Naive B cell (primary cell): ENCODE measurements around the gene NXN. TPM values are rescaled to one million over a fixed set of nuclear protein-coding genes. Genes with fewer than 3 reads are reported as not detected.
A peak's percentile ranks its signal among the peaks of the same experiment; 100 is the strongest.
"Not testable (repeated sequence)": the region's sequence is repeated elsewhere in the genome, so short reads cannot be mapped to it uniquely, and the experiment has no call there.

Experiments used
- ATAC-seq, 2 donors: fragments of 150-1000 bp; cut with Tn5 transposase; 2 replicates each; pipeline ENCODE4 v1.10.0; 2021; ENCODE audit warnings: low read depth in 2 of 2, mild to moderate bottlenecking in 2 of 2, moderate library complexity in 2 of 2
- DNase-seq: peaks from one replicate; pipeline ENCODE4 v3.0.0; 2022
- H3K27ac Mint-ChIP-seq, 6 donors: one replicate each; pipeline ENCODE4 v1.8.0; 2020 to 2022; ENCODE audit warnings: mild to moderate bottlenecking in 6 of 6, mixed read lengths in 6 of 6, moderate library complexity in 5 of 6, inconsistent platforms in 2 of 6
- H3K27me3 Mint-ChIP-seq, 3 donors: one replicate each; pipeline ENCODE4 v1.8.0; 2021 to 2022; ENCODE audit warnings: mixed read lengths in 3 of 3, mild to moderate bottlenecking in 1 of 3
- H3K36me3 Mint-ChIP-seq, 2 donors: one replicate each; pipeline ENCODE4 v1.8.0; 2020 to 2022; ENCODE audit warnings: mixed read lengths in 2 of 2, inconsistent platforms in 1 of 2, mild to moderate bottlenecking in 1 of 2
- H3K4me1 Mint-ChIP-seq, 3 donors: one replicate each; pipeline ENCODE4 v1.8.0; 2020 to 2022; ENCODE audit warnings: mixed read lengths in 3 of 3, inconsistent platforms in 1 of 3, mild to moderate bottlenecking in 1 of 3, moderate library complexity in 1 of 3
- H3K4me3 Mint-ChIP-seq, 8 donors: one replicate each; pipeline ENCODE4 v1.8.0; 2020 to 2022; ENCODE audit warnings: mild to moderate bottlenecking in 8 of 8, mixed read lengths in 8 of 8, moderate library complexity in 8 of 8, inconsistent platforms in 2 of 8
- H3K9me3 Mint-ChIP-seq, 7 donors: one replicate each; pipeline ENCODE4 v1.8.0; 2020 to 2022; ENCODE audit warnings: mixed read lengths in 7 of 7, mild to moderate bottlenecking in 5 of 7, inconsistent platforms in 2 of 7, moderate library complexity in 1 of 7
- polyA plus RNA-seq, 6 donors: library from polyadenylated mRNA; unstranded; fragments of 300-500 nt; fragmentation: Illumina TruSeq; gene quantifications; one replicate each; pipeline ENCODE4 v1.2.3, GENCODE V29; 2021; ENCODE audit warnings: low read depth in 6 of 6

Gene NXN
- polyA plus RNA-seq, 6 donors from 2014 or later: 0.36 to 0.40 TPM; not detected in 4

- no peak for ATAC-seq
- Mint-ChIP-seq H3K4me1 (no peaks in the 10 kb centered on the region), H3K36me3 (no peaks in the 10 kb centered on the region), H3K4me3 (peak overlapping the region in 1 of 8 donors; percentile 53), H3K27ac (peak overlapping the region in 1 of 6 donors; percentile 39), H3K27me3 (peaks cover 5 to 19% (median 9%) of the 10 kb centered on the region in 3 donors), H3K9me3 (peaks cover 0 to 3% (median 0%) of the 10 kb centered on the region in 7 donors)
- no peak for DNase-seq
Observed at GRCh38 chr17:812638-813204, 166.9 kb downstream of the NXN start.

- Mint-ChIP-seq H3K4me3 (no peak overlapping the region), H3K36me3 (no peaks in the 10 kb centered on the region), H3K9me3 (peaks cover 0 to 3% (median 0%) of the 10 kb centered on the region in 7 donors), H3K27me3 (peaks cover 5 to 13% (median 9%) of the 10 kb centered on the region in 3 donors), H3K27ac (peak overlapping the region in 1 of 6 donors; percentile 56), H3K4me1 (no peaks in the 10 kb centered on the region)
- DNase-seq (no peak), ATAC-seq (no peak)
Observed at GRCh38 chr17:811051-811784, 168.4 kb downstream of the NXN start.

- DNase-seq (no peak), ATAC-seq (no peak)
- Mint-ChIP-seq H3K27me3 (peaks cover 4 to 11% (median 6%) of the 10 kb centered on the region in 3 donors), H3K9me3 (peaks cover 0 to 3% (median 0%) of the 10 kb centered on the region in 7 donors), H3K4me3 (no peak overlapping the region), H3K36me3 (no peaks in the 10 kb centered on the region), H3K27ac (no peak overlapping the region), H3K4me1 (no peaks in the 10 kb centered on the region)
Observed at GRCh38 chr17:807523-808294, 171.9 kb downstream of the NXN start.

- Mint-ChIP-seq H3K27ac (peak overlapping the region in 1 of 6 donors; percentile 61), H3K9me3 (peaks cover 0 to 2% (median 0%) of the 10 kb centered on the region in 7 donors), H3K4me1 (no peaks in the 10 kb centered on the region), H3K27me3 (peaks cover 0 to 4% (median 0%) of the 10 kb centered on the region in 3 donors), H3K4me3 (no peak overlapping the region), H3K36me3 (no peaks in the 10 kb centered on the region)
- ATAC-seq (no peak), DNase-seq (no peak)
Observed at GRCh38 chr17:806781-807522, 172.6 kb downstream of the NXN start.

GRCh38 chr17:806346-806745, 173.2 kb downstream of the NXN start:
- Mint-ChIP-seq H3K27ac (no peak overlapping the region), H3K4me3 (no peak overlapping the region), H3K4me1 (no peaks in the 10 kb centered on the region), H3K36me3 (no peaks in the 10 kb centered on the region), H3K9me3 (peaks cover 0 to 2% (median 0%) of the 10 kb centered on the region in 7 donors), H3K27me3 (peaks cover 0 to 4% (median 0%) of the 10 kb centered on the region in 3 donors)
- DNase-seq (no peak), ATAC-seq (no peak)

- not testable (repeated sequence) for DNase-seq, H3K9me3 Mint-ChIP-seq, H3K27me3 Mint-ChIP-seq, H3K36me3 Mint-ChIP-seq, H3K27ac Mint-ChIP-seq, H3K4me3 Mint-ChIP-seq, H3K4me1 Mint-ChIP-seq, ATAC-seq
Observed at GRCh38 chr17:805886-806285, 173.7 kb downstream of the NXN start.

- H3K4me3 Mint-ChIP-seq: no peak overlapping the region
- no peaks in the 10 kb centered on the region for H3K9me3 Mint-ChIP-seq
- peaks cover 0 to 4% (median 0%) of the 10 kb centered on the region in 3 donors for H3K27me3 Mint-ChIP-seq
- ATAC-seq: no peak
- no peak for DNase-seq
- no peaks in the 10 kb centered on the region for H3K36me3 Mint-ChIP-seq
- H3K4me1 Mint-ChIP-seq: no peaks in the 10 kb centered on the region
- peak overlapping the region in 1 of 6 donors; percentile 54 for H3K27ac Mint-ChIP-seq
Observed at GRCh38 chr17:804541-805435, 174.8 kb downstream of the NXN start.

GRCh38 chr17:802901-803881, 176.4 kb downstream of the NXN start:
- no peaks in the 10 kb centered on the region for H3K4me1 Mint-ChIP-seq

GRCh38 chr17:802481-802880, 177.1 kb downstream of the NXN start:
- Mint-ChIP-seq H3K27ac (no peak overlapping the region), H3K27me3 (no peaks in the 10 kb centered on the region)

More at GRCh38 chr17:802901-803881, 176.4 kb downstream of the NXN start:
- Mint-ChIP-seq H3K27me3 (no peaks in the 10 kb centered on the region), H3K36me3 (no peaks in the 10 kb centered on the region), H3K4me3 (peak overlapping the region in 1 of 8 donors; percentile 47), H3K9me3 (no peaks in the 10 kb centered on the region), H3K27ac (peak overlapping the region in 1 of 6 donors; percentile 41)
- no peak for DNase-seq
- no peak for ATAC-seq

GRCh38 chr17:801660-802059, 177.9 kb downstream of the NXN start:
- H3K36me3 Mint-ChIP-seq: no peaks in the 10 kb centered on the region
- peaks cover 0 to 2% (median 0%) of the 10 kb centered on the region in 3 donors for H3K4me1 Mint-ChIP-seq
- ATAC-seq (no peak), DNase-seq (no peak)
- H3K4me3 Mint-ChIP-seq: no peak overlapping the region
- no peak overlapping the region for H3K27ac Mint-ChIP-seq
- no peaks in the 10 kb centered on the region for H3K27me3 Mint-ChIP-seq
- H3K9me3 Mint-ChIP-seq: no peaks in the 10 kb centered on the region

More at GRCh38 chr17:802481-802880, 177.1 kb downstream of the NXN start:
- DNase-seq (no peak), ATAC-seq (no peak)
- no peak overlapping the region for H3K4me3 Mint-ChIP-seq
- H3K9me3 Mint-ChIP-seq: no peaks in the 10 kb centered on the region
- no peaks in the 10 kb centered on the region for H3K4me1 Mint-ChIP-seq
- no peaks in the 10 kb centered on the region for H3K36me3 Mint-ChIP-seq

GRCh38 chr17:800446-801242, 178.9 kb downstream of the NXN start:
- Mint-ChIP-seq H3K9me3 (no peaks in the 10 kb centered on the region), H3K4me3 (no peak overlapping the region), H3K4me1 (peaks cover 0 to 3% (median 0%) of the 10 kb centered on the region in 3 donors), H3K27ac (peak overlapping the region in 1 of 6 donors; percentile 47), H3K27me3 (no peaks in the 10 kb centered on the region), H3K36me3 (no peaks in the 10 kb centered on the region)
- ATAC-seq: no peak
- no peak for DNase-seq
